ENCODE data around the gene CELSR1.

CELSR1 gene

DNA sequence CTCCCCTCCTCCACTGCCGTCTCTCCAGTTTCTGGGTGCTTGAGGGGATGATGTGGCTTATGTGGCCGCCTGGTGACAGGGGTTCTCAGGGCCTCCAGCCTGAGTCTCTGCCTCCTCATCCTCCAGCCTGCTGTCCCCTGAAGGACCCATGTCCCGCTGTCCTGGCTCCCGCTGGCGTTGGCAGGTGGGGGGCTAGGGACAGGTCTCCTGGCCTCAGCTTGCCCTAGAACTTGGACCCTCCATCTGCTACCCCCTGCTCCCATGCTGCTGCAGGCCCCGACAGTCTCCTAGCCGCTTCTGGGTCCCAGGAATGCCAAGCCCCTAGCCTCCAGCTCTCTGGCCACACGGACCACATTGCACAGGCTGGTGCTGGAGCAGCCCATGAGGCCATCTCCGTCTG, 13.9 kb upstream of the CELSR1 start:
- no peak for DNase-seq (ENCODE audit: low read depth in 2 of 2)

DNA sequence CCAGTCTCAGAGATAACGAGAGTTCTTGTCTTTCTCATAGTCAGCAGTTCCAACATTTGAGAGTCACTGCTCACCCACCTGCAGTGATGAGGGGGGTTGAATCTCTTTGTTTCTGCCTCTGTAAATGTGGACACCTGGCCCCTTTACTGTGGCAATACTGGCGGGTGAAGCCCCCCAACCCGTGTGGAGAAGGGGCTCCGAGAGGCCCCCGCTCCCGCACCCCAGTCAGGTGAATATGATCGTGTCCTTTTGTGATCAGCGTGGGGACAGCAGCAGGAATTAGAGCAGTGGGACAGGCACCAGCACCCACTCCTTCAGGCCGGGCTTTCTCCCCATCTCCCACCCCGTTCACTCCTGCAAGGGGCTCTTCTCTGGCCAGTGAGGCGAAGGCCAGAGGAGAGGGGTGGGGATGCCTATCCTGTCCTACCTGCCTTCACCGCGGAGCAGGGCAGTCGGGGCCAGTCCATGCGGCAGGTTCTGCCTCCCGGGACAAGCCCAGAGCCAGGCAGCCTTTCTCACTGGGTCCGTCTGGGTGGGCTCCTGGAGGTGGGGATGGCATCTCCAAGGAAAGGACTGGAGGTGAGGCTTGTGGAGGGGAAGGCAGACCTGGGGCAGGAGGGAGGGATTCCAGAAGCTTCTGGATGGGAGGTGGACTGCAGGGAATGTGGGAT, 12.7 kb upstream of the CELSR1 start:
- DNase-seq (ENCODE audit: low read depth in 2 of 2), result no peak

- DNase-seq (ENCODE audit: low read depth in 2 of 2), result no peak
These were observed 12.1 kb upstream of the CELSR1 start for GRCh38 chr22:46549563-46549840.

DNA sequence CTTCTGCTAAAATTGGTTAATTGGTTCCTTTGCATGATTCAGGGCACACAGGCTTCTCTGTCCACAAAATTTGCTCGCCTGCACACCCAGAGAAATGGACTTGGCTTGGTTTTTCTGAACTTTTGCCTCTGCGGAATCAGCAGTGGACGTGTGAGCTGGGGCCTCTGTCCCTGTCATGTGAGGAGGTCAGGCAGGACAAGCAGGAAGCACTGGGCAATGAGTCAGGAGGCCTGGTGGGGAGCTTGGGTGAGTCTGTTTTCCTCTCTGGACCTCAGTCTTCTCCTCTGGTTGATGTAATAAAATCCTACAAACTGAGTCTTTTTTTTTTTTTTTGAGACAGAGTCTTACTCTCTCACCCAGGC, 10.4 kb upstream of the CELSR1 start:
- DNase-seq (ENCODE audit: low read depth in 2 of 2), result no peak

DNA sequence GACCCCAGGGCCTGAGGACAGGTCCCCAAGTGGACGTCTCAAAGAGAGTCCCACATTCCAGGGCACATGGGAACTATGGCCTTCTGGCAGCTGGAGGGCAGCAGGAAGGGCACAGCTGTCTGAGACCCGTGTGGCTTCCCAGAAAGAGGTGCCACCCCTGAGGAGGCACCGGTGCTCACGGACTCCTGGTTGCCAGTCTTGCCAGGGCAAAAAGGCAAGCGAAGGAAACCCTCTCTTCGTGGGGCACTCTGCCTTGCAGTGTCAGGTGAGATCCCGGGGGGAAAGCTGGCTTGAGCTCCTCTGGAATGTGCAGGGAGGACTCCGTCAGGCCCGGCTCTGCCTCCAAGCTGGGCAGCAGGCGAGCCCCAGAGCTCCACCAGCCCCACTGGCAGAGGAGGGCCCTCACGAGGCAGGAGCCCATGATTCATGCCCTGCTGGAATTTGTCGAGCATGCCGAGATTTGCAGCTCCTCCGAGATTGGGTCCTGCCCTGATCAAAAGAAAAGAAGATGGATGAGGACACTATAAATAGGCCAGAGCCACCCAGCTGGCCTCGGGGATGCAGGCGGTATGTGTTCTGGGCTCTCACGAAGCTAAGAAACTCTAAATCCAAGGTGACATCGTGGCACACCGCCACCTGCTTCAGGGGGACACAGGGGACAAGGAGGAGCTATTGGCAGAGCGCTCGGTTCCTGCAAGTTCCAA, 9.9 kb upstream of the CELSR1 start:
- DNase-seq (ENCODE audit: low read depth in 2 of 2), result no peak

GRCh38 chr22:46546466-46547178, 9.2 kb upstream of the CELSR1 start:
- DNase-seq (ENCODE audit: low read depth in 2 of 2), result no peak

GRCh38 chr22:46545086-46545792, 7.8 kb upstream of the CELSR1 start:
- DNase-seq (ENCODE audit: low read depth in 2 of 2), result no peak

DNA sequence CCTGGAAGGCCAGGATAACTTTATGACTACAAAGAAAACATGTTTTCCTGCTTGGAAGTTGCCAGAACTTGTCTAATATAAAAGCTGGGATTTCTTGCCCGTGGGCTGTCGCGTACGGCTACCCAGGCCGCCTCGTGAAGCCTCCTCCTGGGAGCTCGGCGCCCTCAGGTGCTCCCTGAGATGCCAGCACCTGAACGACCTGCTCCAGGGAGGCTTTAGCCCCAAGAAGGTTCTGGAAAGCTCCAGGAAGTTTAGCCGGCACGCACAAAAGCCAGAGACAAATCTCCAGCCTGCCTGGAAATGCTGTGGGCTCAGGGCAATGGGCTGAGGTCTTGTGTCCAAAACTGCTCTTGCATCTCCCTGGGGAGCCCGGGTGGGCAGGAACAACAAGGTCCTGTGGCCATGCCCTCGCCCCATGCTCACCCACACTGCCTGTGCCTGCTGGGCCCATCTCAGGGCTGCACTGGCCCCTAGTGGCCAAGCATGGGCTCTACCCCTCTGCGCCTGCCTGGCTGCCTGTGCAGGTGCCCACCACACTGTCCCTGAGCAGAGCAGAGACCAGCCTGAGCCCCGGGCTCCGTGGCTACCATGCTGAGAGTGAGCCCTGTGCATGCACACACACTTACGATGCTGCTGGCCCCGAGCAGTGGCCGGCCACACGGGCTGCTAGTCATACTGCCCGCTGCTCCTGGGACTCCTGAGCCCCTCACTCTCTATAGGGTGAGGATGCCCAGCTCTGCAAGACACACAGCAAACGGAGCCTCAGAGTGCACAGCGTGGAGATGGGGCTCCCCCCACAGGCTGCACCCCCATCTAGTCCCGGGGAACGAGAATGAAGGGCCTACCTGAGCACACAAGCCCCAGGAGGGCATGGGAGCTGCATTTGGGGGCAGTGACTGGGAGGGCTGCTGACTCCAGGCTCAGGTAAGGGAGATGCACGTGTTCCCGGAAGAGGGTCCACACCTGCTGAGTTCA, 4.9 kb upstream of the CELSR1 start:
- DNase-seq (ENCODE audit: low read depth in 2 of 2), result peak; percentile 52 to 53

DNA sequence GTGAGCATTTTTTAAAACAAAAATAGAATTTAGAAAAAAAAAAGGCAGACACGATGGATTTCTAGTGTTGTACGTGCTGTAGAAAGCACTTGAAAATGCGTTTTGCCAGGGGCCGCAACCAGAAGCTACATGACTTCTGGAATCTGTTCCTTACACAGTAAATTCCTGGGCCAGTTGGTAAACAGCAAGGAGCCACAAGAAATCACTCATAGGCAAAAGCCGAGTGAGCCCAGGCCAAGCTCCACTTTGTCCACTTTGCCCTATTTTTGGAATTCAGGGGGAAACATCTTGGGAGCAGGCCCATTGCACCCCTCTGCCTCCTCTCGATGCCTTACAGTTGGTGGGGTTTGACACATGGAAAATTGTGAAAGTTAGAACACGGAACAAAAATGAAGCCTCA, 4.1 kb upstream of the CELSR1 start:
- no peak for DNase-seq (ENCODE audit: low read depth in 2 of 2)

DNA sequence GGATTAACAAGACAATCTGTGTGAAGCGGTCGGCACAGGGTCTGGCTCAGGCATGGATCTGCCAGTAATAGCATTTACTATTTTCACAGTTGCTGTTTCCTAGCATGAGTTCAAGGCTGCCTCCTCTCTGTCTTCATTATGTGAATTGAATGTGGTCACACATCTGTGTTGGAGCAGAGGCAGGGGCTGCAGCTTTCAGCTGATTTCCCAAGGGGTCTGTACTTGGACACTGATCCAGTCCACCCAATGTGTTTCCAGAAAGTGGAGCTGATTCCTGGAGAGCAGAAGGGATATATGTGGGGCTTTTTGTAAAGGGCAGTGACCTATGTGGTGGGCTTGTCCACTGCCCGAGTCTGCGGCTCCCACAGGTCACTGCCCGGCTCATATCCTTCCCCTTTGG, 3.5 kb upstream of the CELSR1 start:
- DNase-seq (ENCODE audit: low read depth in 2 of 2), result no peak

DNA sequence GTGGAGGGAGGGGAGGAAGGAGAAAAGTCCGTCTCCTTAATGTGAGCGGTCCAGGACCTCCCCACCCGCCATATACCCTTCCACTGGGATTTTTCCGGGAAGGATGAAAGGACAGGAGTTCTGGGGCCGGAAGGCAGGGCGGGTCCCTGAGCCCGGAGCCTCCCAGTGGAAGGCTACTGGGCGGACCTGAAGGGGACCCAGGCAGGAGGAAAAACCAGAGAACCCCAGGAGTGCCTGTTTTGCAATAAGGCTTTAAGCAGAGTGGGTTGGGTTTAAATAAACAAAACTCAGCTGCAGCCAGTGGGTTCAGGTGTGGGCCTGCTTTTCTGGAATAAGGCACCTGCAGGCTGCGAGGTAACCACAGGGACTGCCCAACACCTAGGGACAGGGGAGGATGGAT, 1.7 kb upstream of the CELSR1 start:
- DNase-seq (ENCODE audit: low read depth in 2 of 2), result no peak

- DNase-seq (ENCODE audit: low read depth in 2 of 2), result no peak
These were observed 1.4 kb upstream of the CELSR1 start for GRCh38 chr22:46538814-46539160.

GRCh38 chr22:46537946-46538813, 760 bp upstream of the CELSR1 start:
- no peak for DNase-seq (ENCODE audit: low read depth in 2 of 2)

DNA sequence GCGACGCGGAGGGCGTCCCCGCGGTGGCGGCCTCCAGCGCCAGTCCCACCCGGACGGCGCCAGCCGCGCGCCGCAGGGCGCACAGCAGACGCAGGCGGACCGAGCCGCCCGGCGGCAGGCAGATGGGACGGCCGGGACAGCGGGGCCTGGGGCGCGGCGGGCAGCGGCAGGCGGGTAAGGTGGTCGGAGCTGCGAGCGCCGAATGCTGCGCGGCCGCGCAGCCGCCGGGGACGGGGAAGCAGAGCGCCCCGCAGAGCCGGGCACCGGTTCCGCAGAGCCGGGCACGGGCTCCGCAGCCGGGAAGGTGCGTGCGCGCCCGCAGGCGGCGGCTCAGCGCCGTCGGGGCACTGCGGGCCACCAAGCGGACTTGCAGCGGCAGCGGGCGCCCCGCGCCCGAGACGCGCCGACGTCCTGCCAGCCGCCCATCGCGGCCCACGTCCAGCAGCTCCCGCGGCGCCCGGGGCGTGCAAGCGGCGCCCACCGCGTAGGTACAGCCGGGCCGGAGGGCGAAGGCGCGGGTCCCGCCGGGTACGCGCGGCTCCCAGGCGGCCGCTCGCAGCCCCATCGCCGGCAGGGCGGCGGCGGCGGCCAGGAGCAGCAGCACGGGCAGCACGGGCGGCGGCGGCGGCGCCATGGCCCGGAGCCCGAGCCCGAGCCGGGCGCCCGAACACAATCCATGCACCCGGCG, 739 bp downstream of the CELSR1 start:
- no peak for DNase-seq (ENCODE audit: low read depth in 2 of 2)

DNA sequence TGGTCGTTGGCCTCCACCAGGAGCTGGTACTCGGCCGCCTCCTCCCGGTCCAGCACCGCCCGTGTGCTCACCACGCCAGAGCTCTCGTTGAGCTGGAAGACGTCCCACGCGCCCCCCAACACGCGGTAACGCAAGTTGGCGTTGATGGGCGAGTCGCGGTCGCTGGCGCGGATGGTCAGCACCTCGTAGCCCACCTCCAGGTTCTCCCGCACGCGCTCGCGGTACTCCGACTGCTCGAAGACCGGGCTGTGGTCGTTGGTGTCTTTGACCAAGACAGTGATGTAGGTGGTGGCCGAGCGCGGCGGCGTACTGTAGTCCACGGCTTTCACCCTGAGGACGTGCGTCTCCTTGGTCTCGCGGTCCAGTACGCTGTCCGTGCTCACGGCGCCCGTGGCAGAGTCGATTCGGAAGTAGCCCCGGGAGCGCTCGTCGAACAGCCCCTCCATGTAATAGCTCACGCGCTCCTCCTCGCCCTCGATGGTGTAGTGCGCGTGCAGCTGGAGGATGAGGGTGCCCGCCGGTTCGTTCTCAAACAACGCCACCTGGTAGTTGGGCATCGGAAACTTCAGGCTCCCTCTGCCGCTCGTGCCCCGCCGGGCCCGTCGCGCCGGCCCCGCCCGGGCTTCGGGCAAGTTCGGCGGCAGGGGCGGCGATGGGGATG, 1.4 kb downstream of the CELSR1 start:
- no peak for DNase-seq (ENCODE audit: low read depth in 2 of 2)

DNA sequence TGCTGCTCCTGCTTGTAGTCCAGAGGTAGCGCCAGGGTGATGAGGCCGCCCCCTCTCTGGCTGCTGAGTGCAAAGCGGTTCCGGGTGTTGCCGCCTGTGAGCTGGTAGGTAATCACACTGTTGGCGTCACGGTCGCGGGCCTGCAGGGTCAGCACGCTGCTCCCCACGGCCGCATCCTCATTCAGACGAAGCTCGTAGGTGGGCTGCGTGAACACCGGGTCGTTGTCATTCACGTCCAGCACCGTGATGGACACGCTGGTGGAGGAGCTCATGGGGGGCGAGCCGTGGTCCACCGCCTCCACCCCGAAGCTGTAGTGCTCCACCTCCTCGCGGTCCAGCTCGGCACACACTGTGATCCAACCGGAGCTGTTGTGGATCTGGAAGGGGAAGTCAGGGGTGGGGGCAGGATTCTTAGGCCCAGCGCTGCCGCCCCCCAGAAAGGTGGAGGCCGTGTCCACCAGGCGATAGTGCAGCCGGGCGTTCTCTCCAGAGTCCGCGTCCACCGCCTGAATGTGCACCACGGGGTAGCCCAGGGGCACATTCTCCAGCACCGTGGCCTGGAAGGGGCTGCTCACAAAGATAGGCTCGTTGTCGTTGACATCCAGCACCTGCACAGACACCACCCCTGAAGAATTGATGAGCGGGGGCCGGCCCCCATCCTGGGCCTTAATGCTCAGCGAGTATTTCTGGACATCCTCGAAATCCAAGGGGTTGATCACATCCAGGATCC, 2.4 kb downstream of the CELSR1 start:
- no peak for DNase-seq (ENCODE audit: low read depth in 2 of 2)

GRCh38 chr22:46534177-46534776, 3.1 kb downstream of the CELSR1 start:
- no peak for DNase-seq (ENCODE audit: low read depth in 2 of 2)

DNA sequence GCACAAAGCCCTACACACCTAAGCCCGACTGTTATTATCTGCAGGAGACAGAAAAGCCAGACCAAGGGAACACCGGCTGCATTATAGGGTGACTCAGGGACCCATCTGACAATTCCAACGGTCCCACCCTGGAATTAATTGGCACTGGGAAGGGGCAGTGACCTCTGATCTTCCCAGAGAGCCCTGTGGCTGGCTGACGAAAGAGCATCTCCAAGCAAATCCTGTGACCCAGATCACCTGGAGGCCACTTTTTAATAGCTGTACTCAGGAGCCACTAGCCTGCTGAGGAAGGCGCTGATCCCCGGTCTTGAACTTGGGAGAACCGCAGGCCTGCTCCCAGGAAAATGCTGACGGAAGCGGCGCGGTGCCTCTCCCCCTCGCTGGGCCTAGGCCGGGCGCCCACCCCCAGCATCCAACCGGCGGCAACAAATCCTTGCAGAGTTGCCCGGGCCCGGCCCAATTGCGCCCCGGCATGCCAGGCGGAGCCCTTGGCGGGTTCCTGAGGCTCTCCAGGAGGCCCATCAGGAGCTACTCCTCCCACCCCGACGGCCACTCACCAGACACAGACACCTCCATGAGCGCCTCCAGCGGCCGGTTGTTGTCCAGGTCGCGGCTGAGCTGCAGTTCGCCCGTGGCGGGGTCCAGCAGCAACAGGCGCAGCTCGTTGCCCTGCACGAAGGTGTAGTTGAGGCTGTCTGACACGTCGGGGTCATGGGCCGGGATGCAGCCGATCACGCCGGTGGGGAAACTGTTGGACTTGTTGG, 4.2 kb downstream of the CELSR1 start:
- no peak for DNase-seq (ENCODE audit: low read depth in 2 of 2)

Measured in stimulated activated CD8-positive, alpha-beta memory T cell treated with anti-CD3 and anti-CD28 coated beads, Interleukin-7, amount 100 ng/mL, for 4 hours (primary cell).